ENCODE measurements around the gene TUT7.
"Not testable (repeated sequence)": the region's sequence is repeated elsewhere in the genome, so short reads cannot be mapped to it uniquely, and the experiment has no call there.

TUT7 gene

DNA sequence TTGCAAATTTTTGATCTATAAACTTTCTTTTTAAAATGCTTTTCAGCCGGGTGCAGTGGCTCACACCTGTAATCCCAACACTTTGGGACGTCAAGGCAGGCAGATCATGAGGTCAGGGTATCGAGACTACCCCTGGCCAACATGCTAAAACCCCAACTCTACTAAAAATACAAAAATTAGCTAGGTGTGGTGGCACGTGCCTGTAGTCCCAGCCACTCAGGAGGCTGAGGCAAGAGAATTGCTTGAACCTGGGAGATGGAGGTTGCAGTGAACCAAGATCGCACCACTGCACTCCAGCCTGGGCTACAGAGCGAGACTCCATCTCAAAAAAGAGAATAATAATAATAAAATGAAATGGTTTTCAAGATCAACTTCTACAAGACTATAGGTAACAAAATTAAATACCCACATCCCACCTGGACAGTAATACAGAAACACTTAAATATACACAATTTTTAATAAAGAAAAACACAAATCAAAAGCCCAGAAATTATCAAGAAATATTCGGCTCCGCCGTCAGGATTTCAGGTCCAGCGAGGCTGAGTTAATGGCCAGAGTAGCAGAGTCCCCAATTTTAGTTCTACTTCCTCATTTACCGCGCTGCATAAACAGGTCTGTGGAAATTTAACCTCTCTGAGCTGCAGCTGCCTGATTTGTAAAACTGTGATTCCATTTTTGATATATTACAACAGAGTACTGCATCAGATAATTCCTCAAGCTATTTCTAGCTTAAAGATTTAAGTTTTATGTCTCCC lies 4.0 kb downstream of the TUT7 start:
- no peak for DNase-seq

DNA sequence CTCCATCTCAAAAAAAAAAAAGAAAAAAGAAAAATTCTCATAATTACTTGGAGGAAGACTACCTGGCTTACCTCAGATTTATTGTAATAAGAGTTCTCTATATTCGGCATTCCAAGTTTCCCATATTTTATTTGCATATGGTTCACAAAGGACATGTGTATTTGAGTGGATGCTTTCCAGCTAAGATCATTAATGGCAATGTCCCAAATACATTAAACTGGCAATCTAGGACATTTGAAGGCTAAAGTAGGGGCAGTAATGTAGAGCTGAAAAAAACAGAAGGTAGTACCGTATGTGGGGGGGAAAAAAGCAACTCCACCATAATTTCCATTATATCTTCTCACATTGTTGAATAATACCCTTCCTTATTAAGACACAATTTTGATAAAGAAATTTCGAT lies 4.9 kb downstream of the TUT7 start:
- no peak for DNase-seq

DNA sequence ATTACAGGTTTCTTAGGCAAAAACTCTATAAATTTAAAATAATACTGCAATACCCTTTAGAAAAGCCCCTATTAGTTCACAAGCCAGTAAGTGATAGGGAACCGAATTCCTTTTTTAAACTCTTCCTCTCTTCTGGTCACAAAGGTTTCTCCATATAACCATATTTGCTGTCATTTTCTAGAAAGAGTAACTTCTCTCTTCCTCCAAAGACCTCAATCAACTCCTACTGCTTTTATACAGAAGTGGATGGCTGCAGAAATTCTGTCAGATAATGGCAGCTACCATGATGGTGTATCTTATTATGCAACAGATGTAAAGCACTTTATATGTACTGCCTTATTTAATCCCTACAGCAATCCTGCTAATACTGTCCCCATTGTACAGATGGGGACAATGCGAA lies 6.2 kb downstream of the TUT7 start:
- no peak for DNase-seq

DNA sequence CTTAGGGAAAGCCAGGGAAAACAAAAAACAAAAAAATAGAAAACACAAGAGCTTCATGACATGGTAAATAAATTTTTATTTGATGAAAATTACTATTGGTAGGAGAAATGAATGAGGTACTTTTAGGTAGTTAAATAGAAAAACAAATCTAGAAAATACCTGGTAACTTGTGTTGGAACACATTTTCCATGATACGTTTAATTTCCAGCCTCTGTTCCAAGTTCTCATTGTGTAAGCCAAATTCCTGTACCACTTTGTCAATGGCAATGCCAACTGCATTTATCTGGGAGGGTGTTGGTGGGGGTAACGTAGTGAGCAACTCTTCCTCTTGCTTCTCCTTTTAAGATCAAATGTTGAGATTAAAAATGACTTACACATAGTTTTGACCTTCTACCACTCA lies 9.4 kb downstream of the TUT7 start:
- DNase-seq, result no peak

DNA sequence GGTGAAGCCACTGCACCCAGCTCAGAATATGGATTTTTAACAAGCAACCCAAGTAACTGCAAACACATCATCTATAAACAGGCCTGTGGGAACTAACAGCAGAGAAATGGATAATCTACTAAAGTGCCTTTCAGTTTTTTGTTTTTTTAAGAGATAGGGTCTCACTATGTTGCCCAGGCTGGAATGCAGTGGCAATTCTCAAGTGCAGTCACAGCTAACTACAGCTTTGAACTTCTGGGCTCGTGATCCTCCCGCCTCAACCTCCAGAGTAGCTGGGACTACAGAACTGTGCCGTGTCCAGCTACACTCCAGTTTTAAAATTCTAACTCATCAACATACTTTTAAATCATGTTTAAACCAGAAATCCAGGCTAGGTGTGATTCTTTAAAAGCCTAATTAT lies 11.9 kb downstream of the TUT7 start:
- no peak for DNase-seq

DNA sequence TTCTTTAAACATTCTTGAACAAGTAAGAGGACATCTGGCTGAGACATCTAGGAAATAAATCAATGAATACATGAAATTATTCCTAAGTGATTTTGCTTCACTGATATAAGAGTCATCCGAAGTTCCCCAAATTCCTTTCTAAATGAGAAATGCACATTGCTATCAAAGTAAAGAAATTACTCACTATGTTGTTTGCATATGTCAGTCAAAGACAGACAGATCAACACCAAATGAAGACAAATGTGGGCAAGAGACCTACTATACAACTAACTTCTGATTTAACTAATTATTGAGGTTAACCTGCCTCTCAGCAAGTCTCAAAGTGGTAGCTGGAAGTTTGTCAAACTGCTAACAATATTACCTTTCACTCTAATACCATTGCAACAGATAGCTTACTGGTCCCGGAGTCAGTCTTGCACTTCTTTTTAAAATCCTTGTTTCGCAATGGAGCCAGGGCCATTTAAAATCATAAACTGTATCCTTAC lies 13.2 kb downstream of the TUT7 start:
- DNase-seq, result no peak

DNA sequence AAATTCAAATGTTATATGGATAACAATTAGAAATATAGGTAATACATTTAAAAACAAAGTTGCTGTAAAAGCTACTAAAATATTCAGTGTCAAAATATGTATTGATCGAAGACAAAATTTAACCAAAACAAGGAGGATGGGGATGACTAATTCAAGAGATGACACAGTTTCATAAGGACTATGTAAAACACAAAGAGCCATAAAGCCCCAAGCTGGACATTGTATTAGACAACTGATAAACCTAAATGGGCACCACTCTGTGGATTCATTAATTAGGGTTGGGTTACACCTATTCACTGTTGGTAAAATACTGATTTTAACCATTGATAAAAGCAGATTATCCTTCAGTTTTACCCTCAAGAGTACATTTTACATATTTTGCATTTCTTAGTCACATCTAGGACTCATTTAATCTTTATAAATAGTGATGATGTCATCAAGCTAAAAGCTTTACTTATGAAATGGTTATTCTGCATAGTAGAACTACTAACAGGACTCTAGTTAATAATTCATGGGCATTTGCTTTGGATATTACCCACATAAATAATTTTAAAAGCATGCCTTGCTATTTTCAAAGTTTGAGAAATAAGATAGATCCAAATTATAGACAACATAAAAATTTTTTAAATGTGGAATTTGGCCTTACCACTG lies 13.7 kb downstream of the TUT7 start:
- DNase-seq, result no peak

DNA sequence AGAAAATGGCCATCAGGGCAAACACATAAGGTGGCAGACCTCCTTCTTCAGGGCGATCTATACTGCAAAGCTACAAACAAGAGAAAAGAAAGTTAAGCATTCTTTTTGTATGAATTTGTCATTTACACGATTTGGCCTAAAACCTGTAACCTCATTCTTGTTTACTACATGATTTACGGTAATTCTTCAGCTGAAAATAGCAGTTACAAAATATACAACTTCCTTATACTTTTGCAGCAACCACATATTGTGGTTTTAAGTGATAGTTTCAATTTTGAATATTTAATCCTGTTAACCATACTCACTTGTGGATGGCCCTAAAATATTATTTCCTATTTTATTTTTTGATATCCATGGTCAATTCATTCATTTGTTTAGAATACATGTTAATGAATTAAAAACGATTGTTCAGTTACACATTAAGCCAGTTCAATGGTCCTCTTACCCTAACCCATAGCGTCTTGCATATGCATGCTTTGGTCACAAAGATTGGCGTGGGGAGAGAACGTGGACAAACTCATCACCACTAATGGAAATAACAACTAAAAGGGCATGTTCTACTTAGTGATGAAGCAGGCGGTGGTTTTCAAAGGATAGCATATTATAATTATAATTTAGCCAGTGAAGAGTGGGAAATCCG lies 16.6 kb downstream of the TUT7 start:
- DNase-seq, result no peak

DNA sequence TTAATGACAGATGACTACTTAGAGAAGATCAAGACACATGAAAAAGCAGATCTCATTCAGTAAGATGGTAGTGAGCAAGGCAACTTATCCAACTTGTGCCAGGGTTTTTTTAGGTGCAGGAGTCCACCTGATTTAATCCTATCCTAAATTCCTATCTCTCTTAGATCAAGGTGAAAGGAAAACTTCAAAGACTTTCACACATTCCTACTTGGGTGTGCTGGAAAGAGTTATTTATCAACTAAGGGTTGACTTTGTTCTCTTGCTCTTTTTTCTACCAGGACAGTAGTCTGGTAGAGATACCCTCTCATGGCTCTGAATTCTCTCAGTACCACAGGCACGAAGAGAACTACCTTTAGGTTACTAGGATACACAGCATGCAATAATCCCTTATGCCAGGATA lies 18.2 kb downstream of the TUT7 start:
- no peak for DNase-seq

DNA sequence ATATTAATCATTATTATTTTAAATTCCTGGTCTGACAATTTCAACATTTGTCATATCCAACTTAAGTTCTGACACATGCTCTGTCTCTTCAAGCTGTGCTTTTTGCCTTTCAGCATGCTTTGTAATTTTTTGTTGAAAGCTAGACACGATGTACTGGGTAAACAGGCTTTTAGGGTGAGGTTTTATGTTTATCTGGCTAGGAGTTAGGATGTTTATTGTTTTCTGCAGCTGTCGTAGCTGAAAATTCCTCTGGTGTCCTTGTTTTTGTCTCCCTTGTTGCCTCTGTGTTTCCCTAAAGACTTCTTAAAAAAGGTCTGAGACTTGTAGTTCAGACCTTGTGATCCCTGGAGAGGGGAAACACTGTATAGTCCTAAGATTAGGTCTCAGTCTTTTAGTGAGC lies 20.6 kb downstream of the TUT7 start:
- no peak for DNase-seq

DNA sequence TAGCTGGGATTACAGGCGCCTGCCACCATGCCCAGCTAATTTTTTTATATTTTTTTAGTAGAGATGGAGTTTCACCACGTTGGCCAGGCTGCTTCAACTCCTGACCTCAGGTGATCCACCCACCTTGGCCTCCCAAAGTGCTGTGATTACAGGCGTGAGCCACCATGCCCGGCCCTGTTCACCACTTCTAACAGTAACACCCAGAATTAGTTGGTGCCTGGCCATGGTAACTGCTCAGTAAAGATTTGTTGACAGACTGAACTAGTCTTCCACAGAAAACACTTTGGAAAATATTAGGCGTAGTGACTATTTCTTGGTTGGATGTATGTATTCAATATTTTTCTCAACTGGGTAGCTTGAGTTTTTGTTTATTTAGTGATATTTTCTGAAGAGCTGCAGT lies 24.0 kb downstream of the TUT7 start:
- DNase-seq, result no peak

DNA sequence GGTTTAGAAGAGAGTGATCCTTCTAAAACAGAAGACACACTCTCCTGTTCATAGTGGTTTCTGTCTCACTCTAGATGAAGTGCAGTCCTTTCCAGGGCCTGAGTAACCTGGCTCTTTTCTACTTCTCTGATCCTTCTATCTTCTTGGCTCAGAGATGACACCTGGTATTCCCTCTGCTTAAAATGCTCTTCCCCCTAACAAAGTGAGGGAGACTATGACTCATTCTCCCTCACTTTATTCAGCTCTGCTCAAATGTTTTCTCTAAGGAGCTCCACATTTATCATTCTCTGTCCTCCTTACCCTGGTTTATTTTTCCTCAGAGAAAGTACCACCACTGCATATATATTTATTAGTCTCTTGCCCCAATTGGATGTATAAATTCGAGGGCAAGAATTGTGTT lies 24.6 kb downstream of the TUT7 start:
- DNase-seq, result no peak

DNA sequence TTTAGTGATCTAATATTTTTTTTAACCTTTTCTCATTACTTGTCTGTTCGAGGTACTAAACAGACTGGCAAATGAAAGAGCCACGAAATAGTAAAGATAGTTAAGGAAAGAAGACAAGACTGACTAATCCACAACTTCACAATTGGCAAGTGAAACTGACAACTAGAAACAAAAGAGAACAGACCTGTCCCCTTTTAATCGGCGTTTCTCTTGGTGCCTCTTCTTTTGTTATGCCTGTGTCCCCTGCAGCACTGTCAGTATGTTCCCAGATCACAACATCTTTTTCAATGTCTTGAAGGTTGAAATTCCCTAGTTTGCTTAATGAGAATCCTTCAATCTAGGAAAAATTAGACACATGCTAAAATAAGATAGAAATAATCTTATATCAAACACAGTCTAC lies 26.1 kb downstream of the TUT7 start:
- no peak for DNase-seq

DNA sequence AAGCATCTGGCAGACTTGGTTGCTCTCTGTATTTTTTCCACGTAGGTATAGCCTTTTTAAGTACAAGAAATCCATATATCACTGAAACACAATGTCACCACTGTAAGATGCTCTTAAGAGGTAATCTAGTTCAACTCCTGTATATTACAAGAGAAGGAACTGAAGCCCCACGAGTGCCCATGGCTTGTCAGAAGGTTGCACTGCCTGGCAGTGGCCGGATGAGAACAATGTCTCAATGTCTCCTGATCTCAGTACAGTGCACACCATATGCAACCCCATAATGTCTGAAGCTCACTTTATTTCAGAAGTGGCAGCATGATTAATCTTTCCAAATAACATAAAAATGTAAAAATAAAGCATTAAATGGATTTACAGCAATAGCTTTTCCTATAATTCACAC lies 27.7 kb downstream of the TUT7 start:
- no peak for DNase-seq

DNA sequence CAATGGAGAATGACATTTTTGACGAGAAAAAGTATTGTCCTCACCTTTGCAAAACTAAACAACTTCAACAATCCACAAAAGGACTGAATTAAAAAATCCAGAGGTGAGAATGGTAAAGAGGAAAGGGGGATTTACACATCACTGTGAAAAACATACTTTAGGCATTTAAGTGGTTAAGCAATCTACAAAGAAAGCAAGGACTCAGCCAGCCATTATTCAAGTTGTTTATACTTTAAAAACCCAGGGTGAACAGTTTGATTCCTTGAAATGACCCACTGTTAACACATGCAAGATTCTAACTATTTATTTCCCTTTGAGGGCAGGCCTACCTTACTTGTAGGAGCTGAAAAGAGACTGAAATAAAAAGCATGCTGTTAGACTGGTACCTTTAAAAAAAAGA lies 29.3 kb downstream of the TUT7 start:
- no peak for DNase-seq

DNA sequence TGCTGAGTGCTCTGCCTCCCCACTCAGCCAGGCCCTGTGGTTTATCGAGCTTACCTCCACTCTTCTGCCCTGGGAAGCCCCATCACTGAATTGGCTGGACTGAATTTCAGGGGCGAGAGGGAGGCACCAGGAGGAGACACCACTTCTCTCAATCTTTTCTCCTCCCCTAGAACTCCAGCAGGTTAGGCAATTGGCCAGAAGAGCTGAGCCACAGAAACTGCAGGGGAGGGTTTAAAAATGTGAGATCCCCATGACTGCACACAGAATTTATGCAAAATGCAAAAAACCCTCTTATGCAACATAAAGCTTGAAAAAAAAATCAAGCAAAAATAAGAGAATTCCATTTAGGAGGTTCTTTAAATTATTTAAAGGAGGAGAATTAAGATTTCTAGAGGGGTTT lies 29.9 kb downstream of the TUT7 start:
- no peak for DNase-seq

DNA sequence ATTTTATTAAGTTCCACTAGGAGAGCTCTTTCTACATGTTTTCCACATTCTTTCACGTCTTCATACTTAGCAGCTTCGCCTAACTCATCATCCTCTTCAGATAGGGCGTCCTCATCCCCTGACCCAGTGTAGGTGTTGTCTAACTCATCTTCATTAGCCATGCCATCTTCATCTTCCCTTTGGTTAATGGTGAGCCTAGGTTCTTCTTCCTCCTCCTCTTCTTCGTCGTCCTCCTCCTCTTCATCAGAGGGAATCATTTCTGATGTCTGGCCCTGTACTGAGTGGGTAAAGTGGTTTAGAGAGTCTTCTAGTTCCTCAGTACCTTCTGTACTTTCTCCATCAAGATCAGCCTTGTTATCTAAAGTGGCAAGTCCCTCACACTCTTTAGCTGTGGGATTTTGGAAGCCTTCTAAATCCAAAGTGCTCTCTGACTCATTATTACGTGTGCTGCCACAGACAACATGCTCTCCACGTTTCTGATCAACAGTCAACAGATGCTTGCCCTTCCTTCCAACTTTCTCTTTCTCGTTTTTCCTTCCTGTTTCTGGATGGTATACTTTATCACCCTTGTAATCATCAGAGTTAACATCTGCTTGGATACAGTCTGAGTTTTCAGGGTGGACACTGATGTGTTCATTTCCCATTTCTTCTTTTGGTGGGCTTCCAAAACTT lies 31.1 kb downstream of the TUT7 start:
- no peak for DNase-seq

DNA sequence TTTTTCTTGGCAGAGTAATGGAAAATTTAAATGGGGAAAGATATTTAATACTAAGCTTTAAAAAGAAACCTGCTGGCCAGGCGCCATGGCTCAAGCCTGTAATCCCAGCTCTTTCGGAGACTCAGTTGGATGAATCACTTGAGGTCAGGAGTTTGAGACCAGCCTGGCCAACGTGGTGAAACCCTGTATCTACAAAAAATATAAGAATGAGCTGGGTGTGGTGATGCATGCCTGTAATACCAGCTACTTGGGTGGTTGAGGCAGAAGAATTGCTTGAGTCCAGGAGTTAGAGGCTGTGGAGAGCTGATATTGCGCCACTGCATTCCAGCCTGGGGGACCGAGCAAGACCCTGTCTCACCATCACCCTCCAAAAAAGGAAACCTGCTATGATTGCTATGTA lies 32.8 kb downstream of the TUT7 start:
- no peak for DNase-seq

DNA sequence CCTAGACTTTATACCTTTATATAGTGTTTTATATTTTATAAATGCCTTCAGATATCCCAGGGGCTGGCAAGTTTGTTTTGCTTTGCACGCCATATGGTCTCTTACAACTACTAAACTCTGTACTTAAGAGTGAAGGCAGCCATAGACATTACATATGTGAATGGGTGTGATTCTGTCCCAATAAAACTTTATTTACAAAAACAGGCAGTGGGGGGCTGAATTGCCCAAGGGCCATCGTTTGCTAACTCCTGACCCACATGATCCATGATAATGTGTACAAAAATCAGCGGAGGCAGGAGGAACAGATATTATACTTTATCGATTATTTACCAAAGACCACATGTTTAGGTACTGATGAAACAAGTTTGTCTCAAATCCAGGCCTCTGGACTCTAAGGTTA lies 36.0 kb downstream of the TUT7 start:
- no peak for DNase-seq

DNA sequence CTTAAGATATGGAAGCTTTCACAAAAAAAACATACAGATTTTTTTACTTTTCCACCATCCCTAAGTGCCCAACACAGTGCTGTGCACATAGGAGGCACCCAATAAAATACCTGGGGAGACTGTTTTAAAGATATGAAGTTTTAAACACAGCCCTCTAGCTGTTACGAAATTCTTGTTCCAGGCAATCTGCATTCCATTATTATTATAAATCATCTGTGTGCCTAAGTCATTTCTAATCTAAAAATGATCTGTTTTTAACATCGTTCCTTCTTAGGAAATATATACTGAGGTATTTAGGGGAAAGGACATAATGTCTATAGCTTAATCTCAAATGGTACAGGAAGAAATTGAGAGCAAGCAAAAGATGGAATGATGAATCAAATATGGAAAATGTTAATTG lies 39.1 kb downstream of the TUT7 start:
- no peak for DNase-seq

DNA sequence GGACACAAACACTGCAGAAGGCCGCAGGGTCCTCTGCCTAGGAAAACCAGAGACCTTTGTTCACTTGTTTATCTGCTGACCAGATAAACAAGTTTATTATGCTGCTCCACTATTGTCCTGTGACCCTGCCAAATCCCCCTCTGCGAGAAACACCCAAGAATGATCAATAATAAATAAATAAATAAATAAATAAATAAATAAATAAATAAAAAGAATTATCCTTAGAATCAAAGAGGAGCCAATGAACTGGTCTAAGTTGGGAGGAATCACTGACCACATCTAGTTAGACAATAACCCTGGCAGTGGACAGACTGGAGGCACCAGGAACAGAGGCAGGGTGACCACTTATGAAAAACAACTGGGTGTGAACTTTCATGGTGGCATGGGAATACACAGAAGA lies 41.3 kb downstream of the TUT7 start:
- not testable (repeated sequence) for DNase-seq

DNA sequence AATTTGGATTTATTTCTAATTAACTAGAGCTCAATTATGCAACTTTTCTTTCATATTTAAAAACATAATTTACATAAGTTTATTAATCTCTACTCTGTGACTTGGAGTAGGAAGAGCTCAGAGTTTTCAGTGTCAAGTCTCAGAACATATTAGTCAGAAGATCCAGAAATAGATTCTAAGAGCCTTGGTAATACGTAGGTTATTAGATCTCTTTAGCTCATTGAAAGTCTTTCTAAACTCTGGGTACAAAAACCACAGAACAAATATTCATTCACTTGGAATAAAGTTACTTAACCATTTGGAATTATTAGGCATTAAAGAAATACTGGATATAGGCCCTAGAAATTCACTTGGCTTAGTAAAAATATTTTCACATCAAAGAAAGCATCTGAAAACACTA lies 45.5 kb downstream of the TUT7 start:
- DNase-seq, result no peak

DNA sequence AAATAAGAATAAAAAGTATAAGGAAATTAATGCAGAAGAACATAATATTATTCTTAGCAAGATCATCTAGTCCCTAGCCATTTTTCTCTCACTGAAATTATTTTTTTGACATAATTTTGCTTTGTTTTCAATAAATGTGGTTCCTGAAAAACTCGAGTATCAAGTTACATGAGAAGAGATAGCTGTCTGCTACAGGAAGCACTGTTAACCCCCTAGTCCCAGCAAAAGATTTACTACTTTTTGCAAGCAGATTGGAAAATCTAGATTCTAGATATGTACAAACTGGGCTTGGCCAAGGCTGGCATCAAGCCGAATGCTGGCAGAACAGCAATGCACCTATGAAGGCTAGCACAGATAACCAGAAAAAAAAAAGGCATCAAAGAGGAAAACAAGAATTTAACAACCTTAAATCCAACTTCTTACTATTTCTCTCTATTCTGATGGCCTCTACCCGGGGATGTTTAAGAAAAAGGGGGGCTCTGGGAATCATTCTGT lies 49.9 kb downstream of the TUT7 start:
- DNase-seq, result no peak
